ENCODE results near the gene TGM1. TPM values are rescaled to one million over a fixed set of nuclear protein-coding genes. Genes with fewer than 3 reads are reported as not detected.

Gene TGM1
- total RNA-seq, 1 donor from 2014 or later: 0.27 TPM

Other genes starting within 250 kb of the TGM1 start
- 0.05 TPM in 1 of 2 replicates, not detected in the other for gene CARMIL3, start 211.2 kb downstream of the TGM1 start, total RNA-seq
- not detected in 2 replicates for gene CPNE6, start 191.6 kb downstream of the TGM1 start, total RNA-seq
- gene PCK2, start 168.9 kb downstream of the TGM1 start, total RNA-seq: 7.9 and 24.3 TPM in 2 replicates
- gene DCAF11, start 148.4 kb downstream of the TGM1 start, total RNA-seq: 43.6 and 46.1 TPM in 2 replicates
- 0.74 and 1.3 TPM in 2 replicates for gene NRL, start 148.2 kb downstream of the TGM1 start, total RNA-seq
- 0.10 TPM in 1 of 2 replicates, not detected in the other for gene FITM1, start 132.5 kb downstream of the TGM1 start, total RNA-seq
- gene PSME1, start 127.0 kb downstream of the TGM1 start, total RNA-seq: 311 and 318 TPM in 2 replicates
- gene EMC9, start 121.6 kb downstream of the TGM1 start, total RNA-seq: 15.7 and 22.2 TPM in 2 replicates
- gene PSME2, start 116.6 kb downstream of the TGM1 start, total RNA-seq: 179 and 201 TPM in 2 replicates
- 41.4 and 59.8 TPM in 2 replicates for gene RNF31, start 115.7 kb downstream of the TGM1 start, total RNA-seq
- gene IRF9, start 101.9 kb downstream of the TGM1 start, total RNA-seq: 55.8 and 57.5 TPM in 2 replicates
- 14.8 and 16.6 TPM in 2 replicates for gene REC8, start 91.1 kb downstream of the TGM1 start, total RNA-seq
- gene IPO4, start 74.4 kb downstream of the TGM1 start, total RNA-seq: 61.1 and 67.6 TPM in 2 replicates
- 52.3 and 57.7 TPM in 2 replicates for gene TM9SF1, start 67.7 kb downstream of the TGM1 start, total RNA-seq
- not detected in 2 replicates for gene TSSK4, start 57.5 kb downstream of the TGM1 start, total RNA-seq
- gene CHMP4A, start 49.7 kb downstream of the TGM1 start, total RNA-seq: 44.2 and 49.3 TPM in 2 replicates
- gene MDP1, start 47.1 kb downstream of the TGM1 start, total RNA-seq: 15.8 and 15.9 TPM in 2 replicates
- gene NEDD8, start 30.8 kb downstream of the TGM1 start, total RNA-seq: 259 and 294 TPM in 2 replicates
- gene GMPR2, start 30.2 kb downstream of the TGM1 start, total RNA-seq: 66.4 and 67.7 TPM in 2 replicates
- gene TINF2, start 20.6 kb downstream of the TGM1 start, total RNA-seq: 72.0 and 90.4 TPM in 2 replicates
- gene RABGGTA, start 8.4 kb upstream of the TGM1 start, total RNA-seq: 33.1 and 48.0 TPM in 2 replicates
- gene DHRS1, start 36.6 kb upstream of the TGM1 start, total RNA-seq: 25.0 and 29.0 TPM in 2 replicates
- 25.0 and 27.2 TPM in 2 replicates for gene NOP9, start 36.7 kb upstream of the TGM1 start, total RNA-seq
- 14.5 and 19.0 TPM in 2 replicates for gene CIDEB, start 44.8 kb upstream of the TGM1 start, total RNA-seq
- 3.9 and 5.0 TPM in 2 replicates for gene LTB4R2, start 47.0 kb upstream of the TGM1 start, total RNA-seq
- 12.9 and 16.3 TPM in 2 replicates for gene LTB4R, start 48.3 kb upstream of the TGM1 start, total RNA-seq
- gene ADCY4, start 71.9 kb upstream of the TGM1 start, total RNA-seq: 21.3 and 26.8 TPM in 2 replicates
- gene RIPK3, start 76.8 kb upstream of the TGM1 start, total RNA-seq: 2.3 and 4.4 TPM in 2 replicates
- gene NFATC4, start 105.0 kb upstream of the TGM1 start, total RNA-seq: 4.1 and 9.0 TPM in 2 replicates
- 4.8 and 5.5 TPM in 2 replicates for gene NYNRIN, start 135.8 kb upstream of the TGM1 start, total RNA-seq
- gene CBLN3, start 166.5 kb upstream of the TGM1 start, total RNA-seq: 0.20 and 2.2 TPM in 2 replicates
- 27.6 and 31.2 TPM in 2 replicates for gene KHNYN, start 166.8 kb upstream of the TGM1 start, total RNA-seq
- gene SDR39U1, start 179.6 kb upstream of the TGM1 start, total RNA-seq: 18.0 and 18.9 TPM in 2 replicates
- gene CMA1, start 245.1 kb upstream of the TGM1 start, total RNA-seq: not detected in 2 replicates